Measurements from ENCODE around the gene KCTD7. TPM values are rescaled to one million over a fixed set of nuclear protein-coding genes. Genes with fewer than 3 reads are reported as not detected.
"Not testable (repeated sequence)": the region's sequence is repeated elsewhere in the genome, so short reads cannot be mapped to it uniquely, and the experiment has no call there.

Gene KCTD7
- total RNA-seq, 1 donor from 2014 or later = 14.6 TPM

GRCh38 chr7:66604198-66604597 lies 24.5 kb upstream of the KCTD7 start:
- Mint-ChIP-seq H3K4me3 (ENCODE audit: unreplicated experiment) (no peak overlapping the region), H3K27ac (ENCODE audit: unreplicated experiment) (no peak overlapping the region), H3K36me3 (ENCODE audit: low read depth, unreplicated experiment) (no peaks in the 10 kb centered on the region), H3K9me3 (ENCODE audit: unreplicated experiment) (no peaks in the 10 kb centered on the region), H3K27me3 (ENCODE audit: unreplicated experiment) (no peaks in the 10 kb centered on the region), H3K4me1 (ENCODE audit: unreplicated experiment) (no peaks in the 10 kb centered on the region)
- DNase-seq (ENCODE audit: low spot score) = no peak
- no peak for TF ChIP-seq CTCF (IDR thresholded peaks at IDR 0.05; ENCODE audit: unreplicated experiment)

- H3K27me3 Mint-ChIP-seq (ENCODE audit: unreplicated experiment); DNase-seq (ENCODE audit: low spot score); H3K36me3 Mint-ChIP-seq (ENCODE audit: low read depth, unreplicated experiment); H3K4me3 Mint-ChIP-seq (ENCODE audit: unreplicated experiment); H3K4me1 Mint-ChIP-seq (ENCODE audit: unreplicated experiment); H3K9me3 Mint-ChIP-seq (ENCODE audit: unreplicated experiment); H3K27ac Mint-ChIP-seq (ENCODE audit: unreplicated experiment): not testable (repeated sequence)
Observed at GRCh38 chr7:66606540-66607291, 22.0 kb upstream of the KCTD7 start.

GRCh38 chr7:66609176-66609575 lies 19.5 kb upstream of the KCTD7 start:
- Mint-ChIP-seq H3K27me3 (ENCODE audit: unreplicated experiment) (no peaks in the 10 kb centered on the region), H3K4me1 (ENCODE audit: unreplicated experiment) (no peaks in the 10 kb centered on the region), H3K27ac (ENCODE audit: unreplicated experiment) (no peak overlapping the region), H3K4me3 (ENCODE audit: unreplicated experiment) (no peak overlapping the region), H3K9me3 (ENCODE audit: unreplicated experiment) (no peaks in the 10 kb centered on the region), H3K36me3 (ENCODE audit: low read depth, unreplicated experiment) (no peaks in the 10 kb centered on the region)
- no peak for TF ChIP-seq CTCF (IDR thresholded peaks at IDR 0.05; ENCODE audit: unreplicated experiment)
- DNase-seq (ENCODE audit: low spot score) = no peak

GRCh38 chr7:66614596-66614995 lies 14.1 kb upstream of the KCTD7 start:
- not testable (repeated sequence) for H3K27me3 Mint-ChIP-seq (ENCODE audit: unreplicated experiment); H3K36me3 Mint-ChIP-seq (ENCODE audit: low read depth, unreplicated experiment); H3K27ac Mint-ChIP-seq (ENCODE audit: unreplicated experiment); DNase-seq (ENCODE audit: low spot score); H3K4me3 Mint-ChIP-seq (ENCODE audit: unreplicated experiment); H3K9me3 Mint-ChIP-seq (ENCODE audit: unreplicated experiment)
- H3K4me1 Mint-ChIP-seq (ENCODE audit: unreplicated experiment) = peaks cover 12% of the 10 kb centered on the region

DNA sequence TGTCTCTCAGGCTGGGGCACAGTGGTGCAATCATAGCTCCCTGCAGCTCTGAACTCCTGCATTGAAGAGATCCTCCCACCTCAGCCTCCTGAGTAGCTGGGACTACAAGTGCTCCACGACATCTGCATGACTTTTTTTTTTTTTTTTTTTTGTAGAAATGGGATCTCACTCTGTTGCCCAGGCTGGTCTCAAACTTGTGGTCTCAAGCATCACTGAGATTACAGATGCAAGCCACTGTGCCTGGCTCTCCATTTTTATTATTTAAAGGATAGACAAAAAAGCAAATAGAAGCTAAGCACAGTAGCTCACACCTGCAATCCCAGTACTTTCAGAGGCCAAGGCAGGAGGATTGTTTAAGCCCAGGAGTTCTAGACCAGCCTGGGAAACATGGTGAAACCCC lies 13.0 kb upstream of the KCTD7 start:
- no peaks in the 10 kb centered on the region for H3K9me3 Mint-ChIP-seq (ENCODE audit: unreplicated experiment)
- peaks cover 4% of the 10 kb centered on the region for H3K36me3 Mint-ChIP-seq (ENCODE audit: low read depth, unreplicated experiment)
- H3K27me3 Mint-ChIP-seq (ENCODE audit: unreplicated experiment) = peaks cover 3% of the 10 kb centered on the region
- no peak overlapping the region for H3K4me3 Mint-ChIP-seq (ENCODE audit: unreplicated experiment)
- peaks cover 12% of the 10 kb centered on the region for H3K4me1 Mint-ChIP-seq (ENCODE audit: unreplicated experiment)
- H3K27ac Mint-ChIP-seq (ENCODE audit: unreplicated experiment) = no peak overlapping the region
- no peak for TF ChIP-seq CTCF (IDR thresholded peaks at IDR 0.05; ENCODE audit: unreplicated experiment)
- DNase-seq (ENCODE audit: low spot score) = no peak

GRCh38 chr7:66617295-66617694 lies 11.4 kb upstream of the KCTD7 start:
- no peak for DNase-seq (ENCODE audit: low spot score)
- peaks cover 12% of the 10 kb centered on the region for H3K4me1 Mint-ChIP-seq (ENCODE audit: unreplicated experiment)
- peaks cover 4% of the 10 kb centered on the region for H3K36me3 Mint-ChIP-seq (ENCODE audit: low read depth, unreplicated experiment)
- peaks cover 4% of the 10 kb centered on the region for H3K27me3 Mint-ChIP-seq (ENCODE audit: unreplicated experiment)
- H3K9me3 Mint-ChIP-seq (ENCODE audit: unreplicated experiment) = no peaks in the 10 kb centered on the region
- no peak overlapping the region for H3K4me3 Mint-ChIP-seq (ENCODE audit: unreplicated experiment)
- no peak overlapping the region for H3K27ac Mint-ChIP-seq (ENCODE audit: unreplicated experiment)
- no peak for TF ChIP-seq CTCF (IDR thresholded peaks at IDR 0.05; ENCODE audit: unreplicated experiment)

- not testable (repeated sequence) for H3K9me3 Mint-ChIP-seq (ENCODE audit: unreplicated experiment); H3K27me3 Mint-ChIP-seq (ENCODE audit: unreplicated experiment); H3K4me3 Mint-ChIP-seq (ENCODE audit: unreplicated experiment); H3K27ac Mint-ChIP-seq (ENCODE audit: unreplicated experiment); H3K36me3 Mint-ChIP-seq (ENCODE audit: low read depth, unreplicated experiment); DNase-seq (ENCODE audit: low spot score)
- peaks cover 12% of the 10 kb centered on the region for H3K4me1 Mint-ChIP-seq (ENCODE audit: unreplicated experiment)
Observed at GRCh38 chr7:66619341-66619948, 9.2 kb upstream of the KCTD7 start.

All from endothelial cell (in vitro differentiated cells).